SK-N-SH treated with all-trans-retinoic acid at 6 μM for 48 hours (cell line): ENCODE data around the gene MR1.

Source experiments
- ATAC-seq: fragments of 200-7000 bp; cut with Tn5 transposase; 3 replicates; pipeline ENCODE4 v1.9.1; 2020; ENCODE audit warnings: mild to moderate bottlenecking, moderate library complexity
- ARNTL ChIP-seq: fragments of 450-650 bp; formaldehyde crosslinking; IDR thresholded peaks from 2 replicates; pipeline ENCODE4 v1.5.0; 2020; ENCODE audit warnings: low read depth, mild to moderate bottlenecking, moderate library complexity, borderline replicate concordance
- BACH2 ChIP-seq: fragments of 250-450 bp; sonication (Bioruptor Pico); IDR thresholded peaks from 2 replicates; pipeline ENCODE4 v1.9.0; 2021; ENCODE audit warnings: mild to moderate bottlenecking, borderline replicate concordance
- CREB5 ChIP-seq: fragments of 250-450 bp; sonication (Bioruptor Pico); IDR thresholded peaks from 2 replicates; pipeline ENCODE4 v1.5.1; 2020; ENCODE audit warnings: low read depth, mild to moderate bottlenecking, moderate library complexity
- CSDC2 ChIP-seq: fragments of 250-450 bp; sonication (Bioruptor Pico); IDR thresholded peaks from 2 replicates; pipeline ENCODE4 v1.5.0; 2020; ENCODE audit warnings: mild to moderate bottlenecking, moderate library complexity
- ESRRG ChIP-seq: fragments of 250-450 bp; sonication (Bioruptor Pico); IDR thresholded peaks from 2 replicates; pipeline ENCODE4 v1.6.1; 2021; ENCODE audit warnings: mild to moderate bottlenecking
- GLIS3 ChIP-seq: fragments of 250-450 bp; sonication (Bioruptor Pico); IDR thresholded peaks from 2 replicates; pipeline ENCODE4 v1.5.0; 2020; ENCODE audit warnings: mild to moderate bottlenecking, moderate library complexity
- ISL1 ChIP-seq: fragments of 250-450 bp; sonication (Bioruptor Pico); IDR thresholded peaks from 2 replicates; pipeline ENCODE4 v2.1.2; 2022; ENCODE audit warnings: mild to moderate bottlenecking, moderate library complexity
- OSR1 ChIP-seq: fragments of 250-450 bp; sonication (Bioruptor Pico); IDR thresholded peaks from 2 replicates; pipeline ENCODE4 v1.8.0; 2022; ENCODE audit warnings: moderate library complexity, mild to moderate bottlenecking, inconsistent platforms
- POU6F1 ChIP-seq: fragments of 250-450 bp; sonication (Bioruptor Pico); IDR thresholded peaks from 2 replicates; pipeline ENCODE4 v1.8.0; 2021; ENCODE audit warnings: low read depth, mild to moderate bottlenecking, moderate library complexity, borderline replicate concordance
- PPARA ChIP-seq: fragments of 250-450 bp; sonication (Bioruptor Pico); IDR thresholded peaks from 2 replicates; pipeline ENCODE4 v1.5.0; 2020; ENCODE audit warnings: mild to moderate bottlenecking, borderline replicate concordance
- RARB ChIP-seq: fragments of 250-450 bp; sonication (Bioruptor Pico); IDR thresholded peaks from 2 replicates; pipeline ENCODE4 v1.8.0; 2021; ENCODE audit warnings: mild to moderate bottlenecking, moderate library complexity
- SNAI2 ChIP-seq: fragments of 250-450 bp; sonication (Bioruptor Pico); IDR thresholded peaks from 2 replicates; pipeline ENCODE4 v1.5.0; 2020; ENCODE audit warnings: mild to moderate bottlenecking, moderate library complexity
- TCF4 ChIP-seq: fragments of 250-450 bp; sonication (Bioruptor Pico); IDR thresholded peaks from 2 replicates; pipeline ENCODE4 v1.8.0; 2021; ENCODE audit warnings: mild to moderate bottlenecking, moderate library complexity, borderline replicate concordance
- TOX ChIP-seq: fragments of 250-450 bp; sonication (Bioruptor Pico); IDR thresholded peaks from 2 replicates; pipeline ENCODE4 v1.8.0; 2021; ENCODE audit warnings: mild to moderate bottlenecking, moderate library complexity, borderline replicate concordance
- ZC3H10 ChIP-seq: fragments of 250-450 bp; sonication (Bioruptor Pico); IDR thresholded peaks from 2 replicates; pipeline ENCODE4 v1.5.1; 2021; ENCODE audit warnings: mild to moderate bottlenecking, moderate library complexity
- ZFP3 ChIP-seq: fragments of 250-450 bp; sonication (Bioruptor Pico); IDR thresholded peaks from 2 replicates; pipeline ENCODE4 v1.5.0; 2020; ENCODE audit warnings: mild to moderate bottlenecking, moderate library complexity
- ZFP30 ChIP-seq: fragments of 450-650 bp; formaldehyde crosslinking; IDR thresholded peaks from 2 replicates; pipeline ENCODE4 v1.5.0; 2022; ENCODE audit warnings: mild to moderate bottlenecking, moderate library complexity
- ZNF70 ChIP-seq: fragments of 450-650 bp; formaldehyde crosslinking; IDR thresholded peaks from 2 replicates; pipeline ENCODE4 v1.5.0; 2020; ENCODE audit warnings: mild to moderate bottlenecking, moderate library complexity
- ZNF8 ChIP-seq: fragments of 450-650 bp; formaldehyde crosslinking; IDR thresholded peaks from 2 replicates; pipeline ENCODE4 v1.5.0; 2020; ENCODE audit warnings: mild to moderate bottlenecking, moderate library complexity
- TF ChIP-seq, protein P1 (sequence below): fragments of 250-450 bp; sonication (Bioruptor Pico); IDR thresholded peaks from 2 replicates; pipeline ENCODE4 v1.5.0; 2020; ENCODE audit warnings: mild to moderate bottlenecking, moderate library complexity
- TF ChIP-seq, protein P2 (sequence below): fragments of 250-450 bp; sonication (Bioruptor Pico); IDR thresholded peaks from 2 replicates; pipeline ENCODE4 v1.5.1; 2021; ENCODE audit warnings: mild to moderate bottlenecking, moderate library complexity

Gene MR1

DNA sequence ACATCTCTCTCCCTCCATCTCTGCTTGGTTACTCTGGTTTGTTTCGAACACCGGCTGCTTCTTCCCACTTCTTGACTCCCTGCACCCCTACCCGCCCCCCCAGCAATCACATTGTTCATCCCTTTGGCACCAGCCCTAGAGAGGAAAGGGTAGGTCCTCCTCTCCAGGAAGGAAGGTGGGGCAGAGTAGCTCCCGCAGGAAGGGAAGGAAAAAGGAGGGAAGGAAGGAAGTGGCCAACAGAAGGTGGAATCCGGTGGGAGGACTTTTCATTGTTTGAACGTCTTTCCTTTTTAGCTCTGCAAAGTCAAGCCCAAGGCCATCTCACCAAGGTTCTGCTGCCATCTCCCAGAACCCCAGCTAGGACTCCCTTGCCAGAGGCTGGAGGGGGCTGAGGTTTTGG lies 72.7 kb downstream of the MR1 start:
- no peak for ATAC-seq
- TF ChIP-seq TCF4 (no peak), TOX (CRISPR knock-in tag) (no peak), ZNF70 (CRISPR knock-in tag) (no peak), PPARA (CRISPR knock-in tag) (no peak), CREB5 (CRISPR knock-in tag) (no peak), RARB (CRISPR knock-in tag) (no peak), GLIS3 (no peak), ARNTL (CRISPR knock-in tag) (no peak), SNAI2 (CRISPR knock-in tag) (no peak), ZC3H10 (CRISPR knock-in tag) (no peak), ZFP30 (CRISPR knock-in tag) (no peak), OSR1 (CRISPR knock-in tag) (no peak), ZNF8 (CRISPR knock-in tag) (no peak), BACH2 (CRISPR knock-in tag) (no peak)
- TF ChIP-seq, protein P1, sequence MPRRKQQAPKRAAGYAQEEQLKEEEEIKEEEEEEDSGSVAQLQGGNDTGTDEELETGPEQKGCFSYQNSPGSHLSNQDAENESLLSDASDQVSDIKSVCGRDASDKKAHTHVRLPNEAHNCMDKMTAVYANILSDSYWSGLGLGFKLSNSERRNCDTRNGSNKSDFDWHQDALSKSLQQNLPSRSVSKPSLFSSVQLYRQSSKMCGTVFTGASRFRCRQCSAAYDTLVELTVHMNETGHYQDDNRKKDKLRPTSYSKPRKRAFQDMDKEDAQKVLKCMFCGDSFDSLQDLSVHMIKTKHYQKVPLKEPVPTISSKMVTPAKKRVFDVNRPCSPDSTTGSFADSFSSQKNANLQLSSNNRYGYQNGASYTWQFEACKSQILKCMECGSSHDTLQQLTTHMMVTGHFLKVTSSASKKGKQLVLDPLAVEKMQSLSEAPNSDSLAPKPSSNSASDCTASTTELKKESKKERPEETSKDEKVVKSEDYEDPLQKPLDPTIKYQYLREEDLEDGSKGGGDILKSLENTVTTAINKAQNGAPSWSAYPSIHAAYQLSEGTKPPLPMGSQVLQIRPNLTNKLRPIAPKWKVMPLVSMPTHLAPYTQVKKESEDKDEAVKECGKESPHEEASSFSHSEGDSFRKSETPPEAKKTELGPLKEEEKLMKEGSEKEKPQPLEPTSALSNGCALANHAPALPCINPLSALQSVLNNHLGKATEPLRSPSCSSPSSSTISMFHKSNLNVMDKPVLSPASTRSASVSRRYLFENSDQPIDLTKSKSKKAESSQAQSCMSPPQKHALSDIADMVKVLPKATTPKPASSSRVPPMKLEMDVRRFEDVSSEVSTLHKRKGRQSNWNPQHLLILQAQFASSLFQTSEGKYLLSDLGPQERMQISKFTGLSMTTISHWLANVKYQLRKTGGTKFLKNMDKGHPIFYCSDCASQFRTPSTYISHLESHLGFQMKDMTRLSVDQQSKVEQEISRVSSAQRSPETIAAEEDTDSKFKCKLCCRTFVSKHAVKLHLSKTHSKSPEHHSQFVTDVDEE: no peak
- TF ChIP-seq, protein P2, sequence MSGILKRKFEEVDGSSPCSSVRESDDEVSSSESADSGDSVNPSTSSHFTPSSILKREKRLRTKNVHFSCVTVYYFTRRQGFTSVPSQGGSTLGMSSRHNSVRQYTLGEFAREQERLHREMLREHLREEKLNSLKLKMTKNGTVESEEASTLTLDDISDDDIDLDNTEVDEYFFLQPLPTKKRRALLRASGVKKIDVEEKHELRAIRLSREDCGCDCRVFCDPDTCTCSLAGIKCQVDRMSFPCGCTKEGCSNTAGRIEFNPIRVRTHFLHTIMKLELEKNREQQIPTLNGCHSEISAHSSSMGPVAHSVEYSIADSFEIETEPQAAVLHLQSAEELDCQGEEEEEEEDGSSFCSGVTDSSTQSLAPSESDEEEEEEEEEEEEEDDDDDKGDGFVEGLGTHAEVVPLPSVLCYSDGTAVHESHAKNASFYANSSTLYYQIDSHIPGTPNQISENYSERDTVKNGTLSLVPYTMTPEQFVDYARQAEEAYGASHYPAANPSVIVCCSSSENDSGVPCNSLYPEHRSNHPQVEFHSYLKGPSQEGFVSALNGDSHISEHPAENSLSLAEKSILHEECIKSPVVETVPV (CRISPR knock-in tag): no peak

DNA sequence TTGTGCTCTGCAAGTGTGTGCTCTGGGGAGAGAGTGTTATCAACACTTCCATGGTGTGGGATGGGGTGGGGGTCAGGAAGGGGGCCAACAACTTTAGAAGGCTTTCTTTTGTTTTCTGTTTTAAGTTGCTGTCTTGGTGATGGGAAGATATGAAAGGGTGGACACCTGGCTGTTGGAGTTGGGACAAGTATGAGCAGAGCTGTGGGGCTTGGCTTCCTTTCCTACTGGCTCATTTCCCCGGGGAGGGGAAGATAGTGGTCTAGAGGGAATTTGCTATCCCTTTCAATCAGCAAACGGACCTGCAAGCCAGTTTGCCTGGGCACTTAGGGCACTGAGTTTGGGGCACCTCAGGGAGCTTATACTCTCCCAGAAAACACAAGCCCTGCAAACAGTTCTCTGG lies 73.9 kb downstream of the MR1 start:
- TF ChIP-seq ZFP30 (CRISPR knock-in tag) (no peak), ZFP3 (CRISPR knock-in tag) (no peak), PPARA (CRISPR knock-in tag) (no peak), ZC3H10 (CRISPR knock-in tag) (no peak), RARB (CRISPR knock-in tag) (no peak), ISL1 (CRISPR knock-in tag) (no peak), CREB5 (CRISPR knock-in tag) (no peak), ZNF70 (CRISPR knock-in tag) (no peak), CSDC2 (CRISPR knock-in tag) (no peak), ESRRG (CRISPR knock-in tag) (no peak), POU6F1 (no peak)
- TF ChIP-seq, protein P2 (CRISPR knock-in tag): no peak
- TF ChIP-seq, protein P1: no peak
- no peak for ATAC-seq
